ENCODE data around the gene ADRA2C.

DNA sequence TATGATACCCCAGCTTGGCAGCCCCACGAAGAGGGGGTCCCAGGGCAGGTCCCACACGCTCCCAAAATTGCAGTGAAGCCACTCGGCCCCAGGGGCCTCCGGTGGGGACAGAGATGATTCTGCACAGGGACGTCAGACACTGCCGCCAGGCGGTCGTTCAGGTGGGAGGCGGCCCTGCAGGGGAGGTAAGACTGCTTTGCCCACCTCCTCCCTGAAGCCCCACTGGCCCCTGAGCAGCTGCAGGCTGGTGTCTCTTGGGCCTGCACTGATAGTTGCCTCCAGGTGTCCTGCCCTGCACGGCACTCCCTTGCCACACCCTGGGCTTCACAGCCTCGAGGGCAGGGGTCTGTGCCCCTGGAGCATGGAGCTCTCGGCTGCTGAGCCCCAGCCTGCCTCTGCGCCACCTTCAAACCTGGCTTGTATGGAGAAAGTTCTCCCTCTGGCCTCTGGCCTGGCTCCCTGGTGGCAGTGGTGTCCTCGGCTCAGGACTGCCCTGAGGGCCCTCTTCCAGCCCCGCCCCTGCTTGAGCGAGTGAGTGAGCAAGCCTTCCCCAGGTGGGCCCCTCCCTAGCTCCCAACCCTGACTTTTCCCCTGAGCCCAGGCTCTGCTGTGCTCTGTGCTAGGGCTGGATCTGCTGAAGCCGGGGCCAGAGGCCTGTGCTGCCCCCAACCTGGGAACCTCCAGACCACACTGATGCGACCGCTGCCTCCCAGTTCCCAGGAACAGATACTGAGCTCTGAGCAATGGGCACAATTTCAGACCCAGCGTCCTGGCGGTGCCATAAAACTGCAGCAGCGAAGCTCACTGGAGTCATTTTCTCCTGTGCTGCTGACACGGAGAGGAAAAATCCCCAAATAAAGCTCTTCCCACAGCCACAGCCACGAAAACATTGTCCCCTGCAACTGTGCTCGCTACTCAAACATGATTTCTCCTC is 16.1 kb downstream of the ADRA2C start:
- TF ChIP-seq, protein P1, sequence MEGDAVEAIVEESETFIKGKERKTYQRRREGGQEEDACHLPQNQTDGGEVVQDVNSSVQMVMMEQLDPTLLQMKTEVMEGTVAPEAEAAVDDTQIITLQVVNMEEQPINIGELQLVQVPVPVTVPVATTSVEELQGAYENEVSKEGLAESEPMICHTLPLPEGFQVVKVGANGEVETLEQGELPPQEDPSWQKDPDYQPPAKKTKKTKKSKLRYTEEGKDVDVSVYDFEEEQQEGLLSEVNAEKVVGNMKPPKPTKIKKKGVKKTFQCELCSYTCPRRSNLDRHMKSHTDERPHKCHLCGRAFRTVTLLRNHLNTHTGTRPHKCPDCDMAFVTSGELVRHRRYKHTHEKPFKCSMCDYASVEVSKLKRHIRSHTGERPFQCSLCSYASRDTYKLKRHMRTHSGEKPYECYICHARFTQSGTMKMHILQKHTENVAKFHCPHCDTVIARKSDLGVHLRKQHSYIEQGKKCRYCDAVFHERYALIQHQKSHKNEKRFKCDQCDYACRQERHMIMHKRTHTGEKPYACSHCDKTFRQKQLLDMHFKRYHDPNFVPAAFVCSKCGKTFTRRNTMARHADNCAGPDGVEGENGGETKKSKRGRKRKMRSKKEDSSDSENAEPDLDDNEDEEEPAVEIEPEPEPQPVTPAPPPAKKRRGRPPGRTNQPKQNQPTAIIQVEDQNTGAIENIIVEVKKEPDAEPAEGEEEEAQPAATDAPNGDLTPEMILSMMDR (IDR thresholded peaks at IDR 0.05) = no peak
- TF ChIP-seq POLR2A (IDR thresholded peaks at IDR 0.05) = no peak
